Lung (tissue), 12 donors: ENCODE data around the gene CEMIP. TPM values are rescaled to one million over a fixed set of nuclear protein-coding genes. Genes with fewer than 3 reads are reported as not detected.

Experiments used
- ATAC-seq: fragments of 200-7000 bp; cut with Tn5 transposase; one replicate; pipeline ENCODE4 v1.9.1; 2020; ENCODE audit warnings: moderate number of reproducible peaks; ENCODE audit not compliant: insufficient read depth, low FRiP score
- DNase-seq, 3 donors: peaks; one replicate each; pipeline ENCODE4 v3.0.0-alpha.2; 2013 to 2017
- H3K27ac ChIP-seq, 2 donors: one replicate each; pipeline ENCODE4 v1.5.1; 2013; ENCODE audit warnings: mild to moderate bottlenecking in 2 of 2, moderate library complexity in 2 of 2, control low read depth in 1 of 2, inconsistent platforms in 1 of 2, low read depth in 1 of 2, low read length in 1 of 2
- H3K27me3 ChIP-seq, 3 donors: one replicate each; pipeline ENCODE4 v1.5.1; 2013; ENCODE audit warnings: low read length in 2 of 3; ENCODE audit not compliant: control insufficient read depth in 3 of 3, insufficient read depth in 3 of 3
- H3K36me3 ChIP-seq, 4 donors: one replicate each; pipeline ENCODE4 v1.5.1; 2013; ENCODE audit warnings: low read length in 4 of 4, mild to moderate bottlenecking in 1 of 4, moderate library complexity in 1 of 4; ENCODE audit not compliant: control insufficient read depth in 4 of 4, insufficient read depth in 4 of 4
- H3K4me1 ChIP-seq, 5 donors: one replicate each; pipeline ENCODE4 v1.5.1; 2013; ENCODE audit warnings: low read length in 5 of 5, mild to moderate bottlenecking in 2 of 5, moderate library complexity in 1 of 5; ENCODE audit not compliant: control insufficient read depth in 5 of 5, insufficient read depth in 5 of 5
- H3K4me3 ChIP-seq: one replicate; pipeline ENCODE4 v1.5.1; 2013; ENCODE audit warnings: mild to moderate bottlenecking, control low read depth, moderate library complexity
- H3K9ac ChIP-seq, 2 donors: one replicate each; pipeline ENCODE4 v1.5.1; 2013; ENCODE audit warnings: low read length in 2 of 2, control low read depth in 1 of 2; ENCODE audit not compliant: insufficient read depth in 1 of 2
- H3K9me3 ChIP-seq, 4 donors: one replicate each; pipeline ENCODE4 v1.5.1; 2013; ENCODE audit warnings: low read length in 3 of 4, mild to moderate bottlenecking in 1 of 4, moderate library complexity in 1 of 4; ENCODE audit not compliant: control insufficient read depth in 4 of 4, insufficient read depth in 3 of 4
- WGBS, 2 donors: extraction: QIAGEN DNeasy Blood & Tissue Kit; methylation state at CpG; one replicate each; pipeline ENCODE4 v1.1.7; 2013; 5-methylcytosine and 5-hydroxymethylcytosine counted together
- polyA plus RNA-seq, 2 donors: library from polyadenylated mRNA; stranded (reverse); fragments of 200-250 nt; gene quantifications; one replicate each; pipeline ENCODE4 v1.2.1, GENCODE V29; 2013
- total RNA-seq, 2 donors: library from RNA; depleted of rRNA in 1 of 2; stranded (reverse); fragments of >200 nt in 1 of 2; gene quantifications; one replicate each; pipeline ENCODE4 v1.2.1, GENCODE V29; 2014 to 2021
- TF ChIP-seq, protein P1 (sequence below): IDR thresholded peaks from 2 replicates; pipeline ENCODE4 v1.5.1; 2012; ENCODE audit warnings: mild to moderate bottlenecking; ENCODE audit errors: control extremely low read depth, extremely low read depth
- donor health status: control.
- donor health status: control.
- donor health status: Bipolar disorder and iron deficiency.
- donor health status: healthy.
- donor health status: DM: yes; HTN: yes; CAD: no.

Gene CEMIP
- total and polyA plus RNA-seq, 4 donors: 1.9 to 32.0 (median 3.9) TPM

DNA sequence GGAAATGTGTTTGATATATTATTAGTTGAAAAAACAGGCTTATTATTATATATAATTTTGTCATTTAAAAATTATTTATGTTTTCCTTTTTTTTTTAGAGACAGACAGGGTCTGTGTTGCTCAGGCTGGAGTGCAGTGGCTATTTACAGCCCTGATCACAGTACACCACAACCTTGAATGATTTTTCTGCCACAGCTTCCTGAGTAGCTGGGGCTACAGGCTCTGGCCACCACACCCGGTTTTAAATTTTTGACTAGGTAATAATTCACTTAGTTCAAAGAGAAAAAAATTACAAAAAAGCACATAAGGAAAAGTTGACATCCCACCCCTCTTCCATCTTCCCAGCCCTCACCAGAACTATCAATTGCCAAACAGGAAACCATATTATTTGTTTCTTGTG lies 4.7 kb upstream of the CEMIP start:
- peaks cover 0 to 5% (median 0%) of the 10 kb centered on the region in 3 donors for H3K27me3 ChIP-seq
- ATAC-seq (no peak), DNase-seq (no peak)
- H3K9me3 ChIP-seq: peaks cover 0 to 3% (median 0%) of the 10 kb centered on the region in 4 donors
- no peak overlapping the region for H3K9ac ChIP-seq
- TF ChIP-seq, protein P1, sequence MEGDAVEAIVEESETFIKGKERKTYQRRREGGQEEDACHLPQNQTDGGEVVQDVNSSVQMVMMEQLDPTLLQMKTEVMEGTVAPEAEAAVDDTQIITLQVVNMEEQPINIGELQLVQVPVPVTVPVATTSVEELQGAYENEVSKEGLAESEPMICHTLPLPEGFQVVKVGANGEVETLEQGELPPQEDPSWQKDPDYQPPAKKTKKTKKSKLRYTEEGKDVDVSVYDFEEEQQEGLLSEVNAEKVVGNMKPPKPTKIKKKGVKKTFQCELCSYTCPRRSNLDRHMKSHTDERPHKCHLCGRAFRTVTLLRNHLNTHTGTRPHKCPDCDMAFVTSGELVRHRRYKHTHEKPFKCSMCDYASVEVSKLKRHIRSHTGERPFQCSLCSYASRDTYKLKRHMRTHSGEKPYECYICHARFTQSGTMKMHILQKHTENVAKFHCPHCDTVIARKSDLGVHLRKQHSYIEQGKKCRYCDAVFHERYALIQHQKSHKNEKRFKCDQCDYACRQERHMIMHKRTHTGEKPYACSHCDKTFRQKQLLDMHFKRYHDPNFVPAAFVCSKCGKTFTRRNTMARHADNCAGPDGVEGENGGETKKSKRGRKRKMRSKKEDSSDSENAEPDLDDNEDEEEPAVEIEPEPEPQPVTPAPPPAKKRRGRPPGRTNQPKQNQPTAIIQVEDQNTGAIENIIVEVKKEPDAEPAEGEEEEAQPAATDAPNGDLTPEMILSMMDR: no peak
- no peak overlapping the region for H3K4me3 ChIP-seq
- no peaks in the 10 kb centered on the region for H3K36me3 ChIP-seq
- 22 to 23% methylated on average over 1 of the region's 1 CpG for WGBS, 2 donors
- peaks cover 0 to 13% (median 12%) of the 10 kb centered on the region in 5 donors for H3K4me1 ChIP-seq
- no peak overlapping the region for H3K27ac ChIP-seq

DNA sequence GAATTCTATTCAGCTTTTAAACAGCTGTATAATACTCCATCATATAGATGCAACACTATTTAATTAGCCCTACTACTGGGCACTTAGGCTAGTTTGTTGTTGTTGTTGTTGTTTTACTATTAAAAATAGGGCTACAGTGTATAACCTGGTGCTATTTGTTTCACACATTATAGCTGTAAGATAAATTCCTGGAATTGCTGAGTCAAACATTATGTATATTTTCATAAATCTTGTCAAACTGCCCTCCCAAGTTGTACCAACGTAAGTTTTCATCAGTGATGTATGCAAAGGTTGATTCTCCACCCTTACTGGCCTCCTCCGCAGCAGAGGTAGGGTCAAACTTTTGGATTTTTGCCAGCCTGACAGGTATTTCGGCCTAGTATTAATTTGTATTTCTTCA lies 3.8 kb upstream of the CEMIP start:
- TF ChIP-seq, protein P1: no peak

DNA sequence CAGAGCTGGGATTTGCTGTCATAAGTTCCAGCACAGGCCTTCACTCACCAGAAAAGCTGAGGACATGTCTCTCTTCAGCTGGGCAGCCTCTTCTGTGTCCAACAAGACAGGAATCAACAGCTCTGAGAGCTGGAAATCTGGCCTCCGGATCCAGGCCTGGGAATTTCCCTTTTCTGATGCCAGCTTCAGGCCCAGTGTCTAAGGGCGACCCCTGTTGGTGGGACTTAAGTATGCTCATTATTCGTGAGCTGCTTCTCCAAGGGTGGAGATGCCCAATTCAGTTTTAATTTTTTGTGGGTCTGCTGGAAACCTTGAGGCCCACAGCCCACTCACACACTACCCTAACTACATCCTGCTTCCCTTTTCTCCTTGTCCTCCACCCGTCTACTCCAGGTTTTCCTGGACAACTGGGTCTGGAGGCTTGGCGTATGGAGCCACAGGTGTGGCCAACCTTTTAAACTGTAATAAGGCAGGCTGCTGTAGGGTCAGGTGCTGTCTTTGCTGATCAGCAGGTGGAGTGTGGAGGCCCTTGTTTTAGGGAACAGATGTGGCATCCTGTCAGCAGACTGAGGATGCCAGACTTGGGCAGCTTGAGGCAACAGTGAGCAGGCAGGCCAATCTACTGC lies 2.6 kb upstream of the CEMIP start:
- ATAC-seq: no peak
- H3K9ac ChIP-seq: no peak overlapping the region

More for the DNA sequence above, 3.8 kb upstream of the CEMIP start:
- no peak overlapping the region for H3K27ac ChIP-seq
- H3K27me3 ChIP-seq: peaks cover 0 to 10% (median 0%) of the 10 kb centered on the region in 3 donors
- no peaks in the 10 kb centered on the region for H3K36me3 ChIP-seq
- no peak for ATAC-seq
- H3K9me3 ChIP-seq: peaks cover 0 to 6% (median 0%) of the 10 kb centered on the region in 4 donors
- 93 to 97% methylated on average over 3 of the region's 3 CpGs for WGBS, 2 donors
- DNase-seq: no peak
- no peak overlapping the region for H3K4me3 ChIP-seq
- H3K4me1 ChIP-seq: peaks cover 0 to 21% (median 12%) of the 10 kb centered on the region in 5 donors
- H3K9ac ChIP-seq: no peak overlapping the region

More for the DNA sequence above, 2.6 kb upstream of the CEMIP start:
- H3K27ac ChIP-seq: peak overlapping the region in 1 of 2 donors; percentile 74
- H3K36me3 ChIP-seq: no peaks in the 10 kb centered on the region
- peaks cover 0 to 23% (median 12%) of the 10 kb centered on the region in 5 donors for H3K4me1 ChIP-seq
- peaks cover 0 to 10% (median 0%) of the 10 kb centered on the region in 3 donors for H3K27me3 ChIP-seq
- H3K4me3 ChIP-seq: no peak overlapping the region
- peak; percentile 81 to 85 (median 84) for DNase-seq
- TF ChIP-seq, protein P1: peak; percentile 72
- H3K9me3 ChIP-seq: peaks cover 0 to 6% (median 0%) of the 10 kb centered on the region in 4 donors
- WGBS, 2 donors: 36 to 41% methylated on average over 5 of the region's 5 CpGs
